ENCODE results near the gene DLG2.

Gene DLG2

DNA sequence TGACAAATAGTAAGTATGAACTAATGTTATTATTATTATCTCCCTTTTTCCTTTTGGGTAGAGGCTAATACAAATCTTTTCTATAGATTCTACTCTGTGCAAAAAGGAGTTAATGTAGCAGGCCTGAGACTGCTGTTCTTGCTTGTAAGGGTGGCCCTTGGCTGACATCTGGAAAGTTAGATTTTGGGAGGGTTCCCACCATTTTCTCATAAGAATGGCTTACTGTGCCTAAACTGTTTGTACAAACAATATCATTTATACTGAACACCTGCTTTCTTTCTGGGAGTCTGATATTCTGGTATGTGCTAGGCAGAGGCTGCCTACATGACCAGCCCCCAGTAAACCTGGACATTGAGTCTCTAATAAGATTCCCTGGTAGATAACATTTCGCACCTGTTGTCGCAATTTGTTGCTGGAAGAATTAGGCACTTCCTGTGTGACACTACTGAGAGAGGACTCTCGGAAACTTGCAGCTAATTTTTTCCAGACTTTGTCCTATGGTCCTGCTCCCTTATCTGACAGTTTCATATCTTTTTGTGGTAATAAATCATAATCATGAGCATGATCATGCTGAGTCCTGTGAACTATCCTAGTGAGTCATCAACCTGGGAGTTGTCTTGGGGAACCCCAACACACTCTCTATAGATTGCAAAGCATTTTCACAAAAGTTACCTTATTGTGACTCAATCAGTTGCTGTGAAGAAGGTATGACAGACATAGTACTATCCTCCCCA lies 2083.3 kb downstream of the DLG2 start:
- TF ChIP-seq, protein P1, sequence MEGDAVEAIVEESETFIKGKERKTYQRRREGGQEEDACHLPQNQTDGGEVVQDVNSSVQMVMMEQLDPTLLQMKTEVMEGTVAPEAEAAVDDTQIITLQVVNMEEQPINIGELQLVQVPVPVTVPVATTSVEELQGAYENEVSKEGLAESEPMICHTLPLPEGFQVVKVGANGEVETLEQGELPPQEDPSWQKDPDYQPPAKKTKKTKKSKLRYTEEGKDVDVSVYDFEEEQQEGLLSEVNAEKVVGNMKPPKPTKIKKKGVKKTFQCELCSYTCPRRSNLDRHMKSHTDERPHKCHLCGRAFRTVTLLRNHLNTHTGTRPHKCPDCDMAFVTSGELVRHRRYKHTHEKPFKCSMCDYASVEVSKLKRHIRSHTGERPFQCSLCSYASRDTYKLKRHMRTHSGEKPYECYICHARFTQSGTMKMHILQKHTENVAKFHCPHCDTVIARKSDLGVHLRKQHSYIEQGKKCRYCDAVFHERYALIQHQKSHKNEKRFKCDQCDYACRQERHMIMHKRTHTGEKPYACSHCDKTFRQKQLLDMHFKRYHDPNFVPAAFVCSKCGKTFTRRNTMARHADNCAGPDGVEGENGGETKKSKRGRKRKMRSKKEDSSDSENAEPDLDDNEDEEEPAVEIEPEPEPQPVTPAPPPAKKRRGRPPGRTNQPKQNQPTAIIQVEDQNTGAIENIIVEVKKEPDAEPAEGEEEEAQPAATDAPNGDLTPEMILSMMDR (IDR thresholded peaks at IDR 0.05) = no peak
- no peak for TF ChIP-seq ZFX (IDR thresholded peaks at IDR 0.05; ENCODE audit: borderline replicate concordance)
- no peak overlapping the region for H3K27ac ChIP-seq

DNA sequence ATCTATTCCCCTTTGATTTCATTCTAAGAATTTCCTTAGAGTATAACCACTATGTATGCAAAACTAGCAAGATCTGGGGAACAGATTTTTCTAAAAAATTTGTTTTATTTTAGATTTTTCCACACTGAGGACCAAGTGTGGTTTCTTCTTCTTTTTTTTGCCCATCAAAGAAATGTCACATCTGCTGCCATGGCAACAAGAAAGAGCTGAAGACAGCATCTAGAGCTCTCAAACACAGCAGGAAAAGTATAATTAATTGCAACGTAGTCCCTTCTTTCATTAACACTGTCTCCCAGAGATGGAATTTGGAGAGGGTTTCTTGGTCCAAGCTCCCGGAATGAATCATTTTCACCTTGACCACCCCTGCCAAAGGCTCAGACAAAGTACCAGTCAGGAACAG lies 2084.3 kb downstream of the DLG2 start:
- no peak for TF ChIP-seq ZFX (IDR thresholded peaks at IDR 0.05; ENCODE audit: borderline replicate concordance)
- TF ChIP-seq, protein P1 (IDR thresholded peaks at IDR 0.05) = no peak
- no peak overlapping the region for H3K27ac ChIP-seq

DNA sequence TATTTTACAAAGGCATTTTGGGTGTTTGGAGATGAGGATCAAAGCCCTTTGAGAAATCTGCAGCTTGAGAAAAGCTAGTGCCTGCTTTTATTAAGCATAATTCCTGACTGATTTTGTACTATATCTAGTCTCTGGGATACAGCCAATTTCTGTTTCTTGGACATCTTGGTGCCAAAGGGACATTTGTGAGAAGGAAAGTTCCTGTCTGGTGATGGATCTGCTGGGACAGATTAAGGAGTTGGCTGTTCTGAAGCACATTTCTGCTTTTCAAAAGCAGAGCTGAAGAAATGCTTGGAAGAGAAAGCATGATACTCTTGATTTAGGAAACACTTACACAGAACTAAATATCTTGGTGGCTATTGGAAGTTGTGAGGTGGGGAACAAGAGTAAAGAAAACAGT lies 2086.4 kb downstream of the DLG2 start:
- TF ChIP-seq ZFX (IDR thresholded peaks at IDR 0.05; ENCODE audit: borderline replicate concordance) = no peak
- TF ChIP-seq, protein P1 (IDR thresholded peaks at IDR 0.05) = no peak
- no peak overlapping the region for H3K27ac ChIP-seq

DNA sequence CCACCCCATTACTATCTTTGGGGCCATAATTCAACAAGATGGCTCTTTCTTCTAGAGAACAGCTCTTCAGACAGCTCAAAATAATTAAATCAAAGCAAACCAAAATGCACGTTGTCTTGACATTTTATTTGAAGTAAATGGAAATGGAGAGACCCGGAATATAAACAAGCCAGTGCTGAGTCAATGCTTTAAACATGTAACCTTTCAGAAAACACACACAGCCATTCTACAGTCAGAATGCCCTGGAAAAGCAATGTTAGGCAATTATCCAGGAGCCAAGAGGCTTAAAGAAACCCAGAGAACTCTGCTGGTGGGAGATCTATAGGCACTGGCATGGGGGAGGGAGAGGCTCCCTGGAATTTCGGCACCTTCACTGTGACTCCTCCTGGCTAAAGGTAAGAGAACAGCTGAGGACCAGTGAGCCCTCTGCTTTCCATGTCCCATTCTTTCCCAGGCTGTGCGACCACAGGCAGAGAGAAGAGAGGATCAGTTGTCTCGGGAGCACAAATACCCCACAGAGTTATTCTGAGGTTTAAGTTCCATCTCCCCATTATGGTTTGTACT lies 2086.9 kb downstream of the DLG2 start:
- H3K27ac ChIP-seq = no peak overlapping the region
- TF ChIP-seq ZFX (IDR thresholded peaks at IDR 0.05; ENCODE audit: borderline replicate concordance) = no peak
- TF ChIP-seq, protein P1 (IDR thresholded peaks at IDR 0.05) = no peak

DNA sequence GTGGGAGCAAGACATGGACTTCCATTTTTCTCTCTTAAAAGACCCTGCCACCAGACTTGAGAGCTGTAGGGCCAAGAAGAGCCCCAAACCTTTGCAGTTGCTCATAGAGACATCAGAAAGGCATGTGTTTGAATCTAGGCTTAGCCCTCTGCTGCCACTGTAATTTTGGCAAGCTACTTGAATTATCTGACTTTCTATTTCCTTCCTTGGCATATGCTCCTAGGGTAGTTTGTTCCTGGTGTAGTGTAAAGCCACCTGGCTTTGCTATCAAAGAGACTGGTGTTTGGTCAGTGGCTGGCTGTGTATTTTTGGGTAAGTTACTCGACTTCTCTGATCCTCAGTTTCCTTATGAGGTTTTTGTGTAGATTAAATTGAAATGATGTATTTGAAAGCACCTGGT lies 2088.9 kb downstream of the DLG2 start:
- no peak overlapping the region for H3K27ac ChIP-seq
- no peak for TF ChIP-seq ZFX (IDR thresholded peaks at IDR 0.05; ENCODE audit: borderline replicate concordance)
- TF ChIP-seq, protein P1 (IDR thresholded peaks at IDR 0.05) = no peak

DNA sequence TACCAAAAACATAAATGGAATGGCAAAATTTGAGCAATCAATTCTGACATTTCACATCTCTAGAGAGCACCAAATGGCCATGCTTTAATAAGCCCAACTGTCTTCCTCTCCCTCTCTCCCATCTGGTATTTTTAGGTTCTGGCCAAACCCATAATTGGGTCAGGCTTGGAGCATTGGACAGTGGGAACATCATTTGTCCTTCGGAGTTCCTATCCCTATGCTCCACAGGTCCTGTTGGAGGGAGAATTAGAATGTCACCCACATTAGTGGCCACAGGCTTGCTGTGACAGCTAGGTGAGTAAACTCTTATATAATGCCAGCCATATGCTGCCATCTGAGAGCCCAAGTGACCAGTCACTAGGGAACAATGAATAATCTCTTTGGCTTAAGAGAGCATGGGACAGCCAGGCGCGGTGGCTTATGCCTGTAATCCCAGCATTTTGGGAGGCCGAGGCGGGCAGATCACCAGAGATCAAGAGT lies 2090.0 kb downstream of the DLG2 start:
- TF ChIP-seq, protein P1 (IDR thresholded peaks at IDR 0.05) = no peak
- TF ChIP-seq ZFX (IDR thresholded peaks at IDR 0.05; ENCODE audit: borderline replicate concordance) = no peak
- H3K27ac ChIP-seq = no peak overlapping the region

DNA sequence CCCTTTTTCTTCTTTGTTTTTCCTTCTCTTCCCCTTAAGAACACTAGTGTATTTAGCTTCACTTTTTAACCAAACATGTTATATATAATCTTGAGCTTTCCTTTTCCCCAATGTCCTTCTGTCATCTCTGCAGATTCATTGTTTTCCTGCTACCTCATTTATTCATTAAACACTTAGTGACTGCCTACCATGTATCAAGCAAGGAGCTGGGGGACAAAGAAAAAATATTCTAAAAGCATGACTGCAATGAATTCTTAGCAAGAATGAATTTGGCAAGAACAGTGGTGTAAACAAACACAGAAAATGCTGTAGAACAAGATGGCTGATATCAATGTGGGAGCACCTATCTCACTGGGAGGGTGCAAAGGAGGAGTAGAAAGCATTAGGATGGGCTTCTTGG lies 2094.0 kb downstream of the DLG2 start:
- TF ChIP-seq, protein P1 (IDR thresholded peaks at IDR 0.05) = no peak
- TF ChIP-seq ZFX (IDR thresholded peaks at IDR 0.05; ENCODE audit: borderline replicate concordance) = no peak
- no peak overlapping the region for H3K27ac ChIP-seq

Data from 22Rv1 (cell line).